HepG2 (cell line): ENCODE data around the gene EMC8. TPM values are rescaled to one million over a fixed set of nuclear protein-coding genes. Genes with fewer than 3 reads are reported as not detected.
A peak's percentile ranks its signal among the peaks of the same experiment; 100 is the strongest.

Experiments used
- ATAD3A ChIP-seq: sonication (generic); formaldehyde crosslinking; IDR thresholded peaks from 2 replicates; pipeline ENCODE4 v1.4.0; 2020; ENCODE audit warnings: missing genetic modification reagents
- GABPA ChIP-seq, 2 experiments: IDR thresholded peaks; 2 replicates each; pipeline ENCODE4 v1.6.1; 2011 to 2016; ENCODE audit warnings: low read depth in 2 of 2, low read length in 1 of 2, missing biosample characterization in 1 of 2, missing genetic modification characterization in 1 of 2
- HES4 ChIP-seq: sonication (generic); formaldehyde crosslinking; IDR thresholded peaks from 2 replicates; pipeline ENCODE4 v1.9.0; 2021; ENCODE audit warnings: mild to moderate bottlenecking, missing genetic modification reagents, borderline replicate concordance
- MTF1 ChIP-seq: sonication (generic); formaldehyde crosslinking; IDR thresholded peaks from 2 replicates; pipeline ENCODE4 v1.5.0; 2020; ENCODE audit warnings: missing genetic modification reagents
- PHF8 ChIP-seq: sonication (generic); formaldehyde crosslinking; IDR thresholded peaks from 2 replicates; pipeline ENCODE4 v1.5.0; 2020; ENCODE audit warnings: missing genetic modification reagents
- POGZ ChIP-seq: sonication (generic); formaldehyde crosslinking; IDR thresholded peaks from 2 replicates; pipeline ENCODE4 v1.4.0; 2020; ENCODE audit warnings: mild to moderate bottlenecking, missing genetic modification reagents
- RARG ChIP-seq: sonication (generic); formaldehyde crosslinking; IDR thresholded peaks from 2 replicates; pipeline ENCODE4 v1.4.0; 2020; ENCODE audit warnings: low read depth, mild to moderate bottlenecking, missing genetic modification reagents
- RFXAP ChIP-seq: sonication (generic); formaldehyde crosslinking; IDR thresholded peaks from 2 replicates; pipeline ENCODE4 v1.4.0; 2020; ENCODE audit warnings: missing genetic modification reagents, borderline replicate concordance
- ZNF33B ChIP-seq: sonication (generic); formaldehyde crosslinking; IDR thresholded peaks from 2 replicates; pipeline ENCODE4 v1.5.1; 2020; ENCODE audit warnings: mild to moderate bottlenecking, missing genetic modification reagents
- ZNF543 ChIP-seq: sonication (generic); formaldehyde crosslinking; IDR thresholded peaks from 2 replicates; pipeline ENCODE4 v1.4.0; 2020; ENCODE audit warnings: mild to moderate bottlenecking, missing genetic modification reagents
- polyA plus RNA-seq, 8 experiments: library from polyadenylated mRNA; depleted of rRNA in 3 of 8; stranded (reverse) in 7 of 8; unstranded in 1 of 8; fragments of >200 nt; fragmentation: Illumina TruSeq in 4 of 8; extraction: Trizol in 4 of 8; gene quantifications; 2 replicates each; pipeline versions ENCODE4 v1.2.1 to v1.2.3, GENCODE V29; 2011 to 2016; ENCODE audit warnings: low read depth in 4 of 8, missing spikeins in 1 of 8, mixed read lengths in 1 of 8; ENCODE audit not compliant: insufficient read depth in 1 of 8
- total RNA-seq, 5 experiments: library from RNA; depleted of rRNA; stranded (reverse); fragments of >200 nt; fragmentation: Illumina TruSeq; extraction: Trizol; gene quantifications; 2 replicates each; pipeline ENCODE4 v1.2.3, GENCODE V29; 2016; ENCODE audit warnings: low read depth in 1 of 5
- TF ChIP-seq, protein P1 (sequence below): sonication (generic); formaldehyde crosslinking; IDR thresholded peaks from 2 replicates; pipeline ENCODE4 v1.4.0; 2020; ENCODE audit warnings: missing genetic modification reagents
- TF ChIP-seq, protein P2 (sequence below): sonication (generic); formaldehyde crosslinking; conservative IDR thresholded peaks from 2 replicates; pipeline ENCODE4 v1.4.0; 2020; ENCODE audit warnings: missing genetic modification reagents
- TF ChIP-seq, protein P3 (sequence below): sonication (generic); formaldehyde crosslinking; IDR thresholded peaks from 2 replicates; pipeline ENCODE4 v1.5.1; 2020; ENCODE audit warnings: missing genetic modification reagents, mild to moderate bottlenecking, borderline replicate concordance
- TF ChIP-seq, protein P4 (sequence below): IDR thresholded peaks from 2 replicates; pipeline ENCODE4 v1.6.1; 2012; ENCODE audit warnings: low read length, improper control_type of control experiment
- TF ChIP-seq, protein P5 (sequence below): sonication (generic); formaldehyde crosslinking; IDR thresholded peaks from 2 replicates; pipeline ENCODE4 v1.5.0; 2020; ENCODE audit warnings: missing genetic modification reagents
- TF ChIP-seq, protein P6 (sequence below): sonication (generic); formaldehyde crosslinking; IDR thresholded peaks from 2 replicates; pipeline ENCODE4 v1.5.0; 2020; ENCODE audit warnings: mild to moderate bottlenecking, missing genetic modification reagents

EMC8 gene
- total and polyA plus RNA-seq, 2 of the 13 experiments (the other 11 are each of a cell fraction or from before 2014, with no cell fraction given), result 55.0 to 76.0 TPM

DNA sequence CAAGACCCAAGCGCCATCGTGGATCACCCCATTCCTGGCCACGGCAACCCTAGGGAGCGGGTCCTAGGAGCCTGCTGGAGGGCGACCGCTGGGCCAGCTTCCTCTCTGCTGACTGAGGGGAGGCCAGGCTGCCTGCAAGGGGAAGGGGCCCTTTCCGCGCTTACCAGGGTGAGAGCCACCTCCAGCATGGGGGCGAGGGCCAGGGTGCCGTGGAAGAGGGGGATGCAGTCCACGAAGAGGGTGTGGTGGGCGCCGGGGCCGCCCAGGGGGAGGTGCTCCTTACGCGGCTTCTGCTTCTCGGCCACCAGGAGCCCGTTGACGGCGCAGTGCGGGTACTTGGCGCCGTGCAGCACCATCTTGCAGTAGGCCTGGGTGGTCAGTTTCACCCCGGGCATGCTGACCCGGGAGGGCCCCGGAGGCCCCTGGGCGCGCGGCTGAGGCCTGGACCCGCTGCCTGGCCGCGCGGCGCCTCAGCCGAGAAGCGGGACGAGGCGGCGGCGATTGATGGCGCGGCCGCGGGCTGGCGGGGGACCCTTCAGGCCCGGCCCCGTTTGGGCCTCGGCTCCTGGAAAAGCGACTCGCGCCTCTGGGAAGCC lies 345 bp downstream of the EMC8 start (continued):
- TF ChIP-seq, protein P1, sequence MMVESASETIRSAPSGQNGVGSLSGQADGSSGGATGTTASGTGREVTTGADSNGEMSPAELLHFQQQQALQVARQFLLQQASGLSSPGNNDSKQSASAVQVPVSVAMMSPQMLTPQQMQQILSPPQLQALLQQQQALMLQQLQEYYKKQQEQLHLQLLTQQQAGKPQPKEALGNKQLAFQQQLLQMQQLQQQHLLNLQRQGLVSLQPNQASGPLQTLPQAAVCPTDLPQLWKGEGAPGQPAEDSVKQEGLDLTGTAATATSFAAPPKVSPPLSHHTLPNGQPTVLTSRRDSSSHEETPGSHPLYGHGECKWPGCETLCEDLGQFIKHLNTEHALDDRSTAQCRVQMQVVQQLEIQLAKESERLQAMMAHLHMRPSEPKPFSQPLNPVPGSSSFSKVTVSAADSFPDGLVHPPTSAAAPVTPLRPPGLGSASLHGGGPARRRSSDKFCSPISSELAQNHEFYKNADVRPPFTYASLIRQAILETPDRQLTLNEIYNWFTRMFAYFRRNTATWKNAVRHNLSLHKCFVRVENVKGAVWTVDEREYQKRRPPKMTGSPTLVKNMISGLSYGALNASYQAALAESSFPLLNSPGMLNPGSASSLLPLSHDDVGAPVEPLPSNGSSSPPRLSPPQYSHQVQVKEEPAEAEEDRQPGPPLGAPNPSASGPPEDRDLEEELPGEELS, result no peak
- TF ChIP-seq, protein P2, sequence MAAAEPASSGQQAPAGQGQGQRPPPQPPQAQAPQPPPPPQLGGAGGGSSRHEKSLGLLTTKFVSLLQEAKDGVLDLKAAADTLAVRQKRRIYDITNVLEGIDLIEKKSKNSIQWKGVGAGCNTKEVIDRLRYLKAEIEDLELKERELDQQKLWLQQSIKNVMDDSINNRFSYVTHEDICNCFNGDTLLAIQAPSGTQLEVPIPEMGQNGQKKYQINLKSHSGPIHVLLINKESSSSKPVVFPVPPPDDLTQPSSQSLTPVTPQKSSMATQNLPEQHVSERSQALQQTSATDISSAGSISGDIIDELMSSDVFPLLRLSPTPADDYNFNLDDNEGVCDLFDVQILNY, result no peak
- TF ChIP-seq RFXAP (CRISPR knock-in tag), result no peak
- TF ChIP-seq PHF8 (CRISPR knock-in tag), result no peak
- TF ChIP-seq RARG (CRISPR knock-in tag), result no peak; the same call in 1 of the 2 replicates
- TF ChIP-seq POGZ, result no peak
- no peak for TF ChIP-seq ZNF543 (CRISPR knock-in tag)
- TF ChIP-seq, protein P3, sequence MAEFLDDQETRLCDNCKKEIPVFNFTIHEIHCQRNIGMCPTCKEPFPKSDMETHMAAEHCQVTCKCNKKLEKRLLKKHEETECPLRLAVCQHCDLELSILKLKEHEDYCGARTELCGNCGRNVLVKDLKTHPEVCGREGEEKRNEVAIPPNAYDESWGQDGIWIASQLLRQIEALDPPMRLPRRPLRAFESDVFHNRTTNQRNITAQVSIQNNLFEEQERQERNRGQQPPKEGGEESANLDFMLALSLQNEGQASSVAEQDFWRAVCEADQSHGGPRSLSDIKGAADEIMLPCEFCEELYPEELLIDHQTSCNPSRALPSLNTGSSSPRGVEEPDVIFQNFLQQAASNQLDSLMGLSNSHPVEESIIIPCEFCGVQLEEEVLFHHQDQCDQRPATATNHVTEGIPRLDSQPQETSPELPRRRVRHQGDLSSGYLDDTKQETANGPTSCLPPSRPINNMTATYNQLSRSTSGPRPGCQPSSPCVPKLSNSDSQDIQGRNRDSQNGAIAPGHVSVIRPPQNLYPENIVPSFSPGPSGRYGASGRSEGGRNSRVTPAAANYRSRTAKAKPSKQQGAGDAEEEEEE (CRISPR knock-in tag), result no peak
- TF ChIP-seq, protein P4, sequence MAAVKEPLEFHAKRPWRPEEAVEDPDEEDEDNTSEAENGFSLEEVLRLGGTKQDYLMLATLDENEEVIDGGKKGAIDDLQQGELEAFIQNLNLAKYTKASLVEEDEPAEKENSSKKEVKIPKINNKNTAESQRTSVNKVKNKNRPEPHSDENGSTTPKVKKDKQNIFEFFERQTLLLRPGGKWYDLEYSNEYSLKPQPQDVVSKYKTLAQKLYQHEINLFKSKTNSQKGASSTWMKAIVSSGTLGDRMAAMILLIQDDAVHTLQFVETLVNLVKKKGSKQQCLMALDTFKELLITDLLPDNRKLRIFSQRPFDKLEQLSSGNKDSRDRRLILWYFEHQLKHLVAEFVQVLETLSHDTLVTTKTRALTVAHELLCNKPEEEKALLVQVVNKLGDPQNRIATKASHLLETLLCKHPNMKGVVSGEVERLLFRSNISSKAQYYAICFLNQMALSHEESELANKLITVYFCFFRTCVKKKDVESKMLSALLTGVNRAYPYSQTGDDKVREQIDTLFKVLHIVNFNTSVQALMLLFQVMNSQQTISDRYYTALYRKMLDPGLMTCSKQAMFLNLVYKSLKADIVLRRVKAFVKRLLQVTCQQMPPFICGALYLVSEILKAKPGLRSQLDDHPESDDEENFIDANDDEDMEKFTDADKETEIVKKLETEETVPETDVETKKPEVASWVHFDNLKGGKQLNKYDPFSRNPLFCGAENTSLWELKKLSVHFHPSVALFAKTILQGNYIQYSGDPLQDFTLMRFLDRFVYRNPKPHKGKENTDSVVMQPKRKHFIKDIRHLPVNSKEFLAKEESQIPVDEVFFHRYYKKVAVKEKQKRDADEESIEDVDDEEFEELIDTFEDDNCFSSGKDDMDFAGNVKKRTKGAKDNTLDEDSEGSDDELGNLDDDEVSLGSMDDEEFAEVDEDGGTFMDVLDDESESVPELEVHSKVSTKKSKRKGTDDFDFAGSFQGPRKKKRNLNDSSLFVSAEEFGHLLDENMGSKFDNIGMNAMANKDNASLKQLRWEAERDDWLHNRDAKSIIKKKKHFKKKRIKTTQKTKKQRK, result no peak
- TF ChIP-seq, protein P5, sequence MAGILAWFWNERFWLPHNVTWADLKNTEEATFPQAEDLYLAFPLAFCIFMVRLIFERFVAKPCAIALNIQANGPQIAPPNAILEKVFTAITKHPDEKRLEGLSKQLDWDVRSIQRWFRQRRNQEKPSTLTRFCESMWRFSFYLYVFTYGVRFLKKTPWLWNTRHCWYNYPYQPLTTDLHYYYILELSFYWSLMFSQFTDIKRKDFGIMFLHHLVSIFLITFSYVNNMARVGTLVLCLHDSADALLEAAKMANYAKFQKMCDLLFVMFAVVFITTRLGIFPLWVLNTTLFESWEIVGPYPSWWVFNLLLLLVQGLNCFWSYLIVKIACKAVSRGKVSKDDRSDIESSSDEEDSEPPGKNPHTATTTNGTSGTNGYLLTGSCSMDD (CRISPR knock-in tag), result no peak
- TF ChIP-seq, protein P6, sequence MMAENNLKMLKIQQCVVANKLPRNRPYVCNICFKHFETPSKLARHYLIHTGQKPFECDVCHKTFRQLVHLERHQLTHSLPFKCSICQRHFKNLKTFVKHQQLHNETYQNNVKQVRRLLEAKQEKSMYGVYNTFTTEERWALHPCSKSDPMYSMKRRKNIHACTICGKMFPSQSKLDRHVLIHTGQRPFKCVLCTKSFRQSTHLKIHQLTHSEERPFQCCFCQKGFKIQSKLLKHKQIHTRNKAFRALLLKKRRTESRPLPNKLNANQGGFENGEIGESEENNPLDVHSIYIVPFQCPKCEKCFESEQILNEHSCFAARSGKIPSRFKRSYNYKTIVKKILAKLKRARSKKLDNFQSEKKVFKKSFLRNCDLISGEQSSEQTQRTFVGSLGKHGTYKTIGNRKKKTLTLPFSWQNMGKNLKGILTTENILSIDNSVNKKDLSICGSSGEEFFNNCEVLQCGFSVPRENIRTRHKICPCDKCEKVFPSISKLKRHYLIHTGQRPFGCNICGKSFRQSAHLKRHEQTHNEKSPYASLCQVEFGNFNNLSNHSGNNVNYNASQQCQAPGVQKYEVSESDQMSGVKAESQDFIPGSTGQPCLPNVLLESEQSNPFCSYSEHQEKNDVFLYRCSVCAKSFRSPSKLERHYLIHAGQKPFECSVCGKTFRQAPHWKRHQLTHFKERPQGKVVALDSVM (CRISPR knock-in tag), result 0 out of 2 replicates have a peak, but pooled peaks have one; percentile 2
- no peak for TF ChIP-seq GABPA (IDR thresholded peaks at IDR 0.05; ENCODE audit: low read depth, low read length)
- TF ChIP-seq GABPA (CRISPR knock-in tag; IDR thresholded peaks at IDR 0.05; ENCODE audit: low read depth), result no peak
- no peak for TF ChIP-seq ZNF33B
- TF ChIP-seq MTF1 (CRISPR knock-in tag), result no peak
- TF ChIP-seq HES4, result peak; percentile 12; the same call in 1 of the 2 replicates
- no peak for TF ChIP-seq ATAD3A (CRISPR knock-in tag)
